Liver (tissue), 9 donors: ENCODE results near the gene HOXA1. TPM values are rescaled to one million over a fixed set of nuclear protein-coding genes. Genes with fewer than 3 reads are reported as not detected.
A peak's percentile ranks its signal among the peaks of the same experiment; 100 is the strongest.

Experiments used
- DNase-seq: peaks from one replicate; pipeline ENCODE4 v3.0.0-alpha.2; 2017; ENCODE audit warnings: low spot score
- H3K27ac ChIP-seq, 2 donors: one replicate each; pipeline ENCODE4 v1.7.0; 2013; ENCODE audit warnings: inconsistent platforms in 2 of 2, low read length in 2 of 2, control low read depth in 1 of 2, low read depth in 1 of 2, mild to moderate bottlenecking in 1 of 2
- H3K27me3 ChIP-seq, 4 donors: one replicate each; pipeline versions ENCODE4 v1.6.1 to v1.7.0; 2013; ENCODE audit warnings: low read length in 3 of 4, inconsistent platforms in 1 of 4, mild to moderate bottlenecking in 1 of 4, moderate library complexity in 1 of 4; ENCODE audit not compliant: control insufficient read depth in 4 of 4, insufficient read depth in 4 of 4
- H3K36me3 ChIP-seq, 4 donors: one replicate each; pipeline versions ENCODE4 v1.6.1 to v1.7.0; 2013; ENCODE audit warnings: low read length in 3 of 4, mild to moderate bottlenecking in 3 of 4, low read depth in 1 of 4, moderate library complexity in 1 of 4; ENCODE audit not compliant: control insufficient read depth in 4 of 4, insufficient read depth in 3 of 4
- H3K4me1 ChIP-seq, 4 donors: one replicate each; pipeline versions ENCODE4 v1.6.1 to v1.7.0; 2013; ENCODE audit warnings: low read length in 3 of 4, mild to moderate bottlenecking in 3 of 4, moderate library complexity in 1 of 4; ENCODE audit not compliant: control insufficient read depth in 4 of 4, insufficient read depth in 4 of 4
- H3K4me3 ChIP-seq, 3 donors: one replicate each; pipeline versions ENCODE4 v1.6.1 to v1.7.0; 2013; ENCODE audit warnings: low read length in 3 of 3, control low read depth in 1 of 3, low read depth in 1 of 3, mild to moderate bottlenecking in 1 of 3
- H3K9ac ChIP-seq, 2 donors: one replicate each; pipeline ENCODE4 v1.7.0; 2013; ENCODE audit warnings: low read length in 2 of 2, mild to moderate bottlenecking in 2 of 2, moderate library complexity in 2 of 2, control low read depth in 1 of 2, low read depth in 1 of 2
- H3K9me3 ChIP-seq, 4 donors: one replicate each; pipeline versions ENCODE4 v1.6.1 to v1.7.0; 2013; ENCODE audit warnings: low read length in 3 of 4; ENCODE audit not compliant: control insufficient read depth in 4 of 4
- CTCF ChIP-seq: fragments of 150-350 bp; IDR thresholded peaks from 2 replicates; pipeline ENCODE4 v1.5.1; 2017; ENCODE audit warnings: improper control_type of control experiment, low read depth, low read length; ENCODE audit not compliant: missing input control
- FOXA1 ChIP-seq: IDR thresholded peaks from 2 replicates; pipeline ENCODE4 v1.6.1; 2016; ENCODE audit warnings: antibody characterized with exemption
- HNF4A ChIP-seq, 2 donors: conservative IDR thresholded peaks; 2 replicates each; pipeline ENCODE4 v1.6.1; 2016; ENCODE audit warnings: antibody characterized with exemption in 2 of 2, mild to moderate bottlenecking in 2 of 2
- HNF4G ChIP-seq: IDR thresholded peaks from 2 replicates; pipeline ENCODE4 v1.6.1; 2016; ENCODE audit warnings: antibody characterized with exemption
- JUND ChIP-seq, 2 donors: IDR thresholded peaks; 2 replicates each; pipeline ENCODE4 v1.6.1; 2016; ENCODE audit warnings: antibody characterized with exemption in 2 of 2
- NR2F2 ChIP-seq: IDR thresholded peaks from 2 replicates; pipeline ENCODE4 v1.6.1; 2016; ENCODE audit warnings: antibody characterized with exemption
- RAD21 ChIP-seq, 2 donors: IDR thresholded peaks; 2 replicates each; pipeline ENCODE4 v1.6.1; 2016; ENCODE audit warnings: antibody characterized with exemption in 2 of 2, mild to moderate bottlenecking in 2 of 2
- REST ChIP-seq: IDR thresholded peaks from 2 replicates; pipeline ENCODE4 v1.6.1; 2016; ENCODE audit warnings: antibody characterized with exemption, mild to moderate bottlenecking
- WGBS: extraction: QIAGEN DNeasy Blood & Tissue Kit; methylation state at CpG from one replicate; pipeline ENCODE4 v1.1.7; 2013; 5-methylcytosine and 5-hydroxymethylcytosine counted together
- polyA plus RNA-seq, 2 donors: library from polyadenylated mRNA; stranded (reverse) in 1 of 2; unstranded in 1 of 2; fragments of 200-250 nt in 1 of 2; fragments of >200 nt in 1 of 2; fragmentation: Nextera tagmentation in 1 of 2; extraction: Ambion mirVana in 1 of 2; gene quantifications; one replicate each; pipeline versions ENCODE4 v1.2.1 to v1.2.3, GENCODE V29; 2013 to 2015
- total RNA-seq, 2 donors: library from RNA; depleted of rRNA; stranded (reverse); fragments of >200 nt; gene quantifications; one replicate each; pipeline ENCODE4 v1.2.3, GENCODE V29; 2014
- donor health status: healthy.
- donor health status: healthy.
- donor health status: healthy.
- donor health status: healthy.
- donor health status: healthy.

The HOXA1 gene
- total and polyA plus RNA-seq, 4 donors: 0.08 to 0.28 (median 0.21) TPM

DNA sequence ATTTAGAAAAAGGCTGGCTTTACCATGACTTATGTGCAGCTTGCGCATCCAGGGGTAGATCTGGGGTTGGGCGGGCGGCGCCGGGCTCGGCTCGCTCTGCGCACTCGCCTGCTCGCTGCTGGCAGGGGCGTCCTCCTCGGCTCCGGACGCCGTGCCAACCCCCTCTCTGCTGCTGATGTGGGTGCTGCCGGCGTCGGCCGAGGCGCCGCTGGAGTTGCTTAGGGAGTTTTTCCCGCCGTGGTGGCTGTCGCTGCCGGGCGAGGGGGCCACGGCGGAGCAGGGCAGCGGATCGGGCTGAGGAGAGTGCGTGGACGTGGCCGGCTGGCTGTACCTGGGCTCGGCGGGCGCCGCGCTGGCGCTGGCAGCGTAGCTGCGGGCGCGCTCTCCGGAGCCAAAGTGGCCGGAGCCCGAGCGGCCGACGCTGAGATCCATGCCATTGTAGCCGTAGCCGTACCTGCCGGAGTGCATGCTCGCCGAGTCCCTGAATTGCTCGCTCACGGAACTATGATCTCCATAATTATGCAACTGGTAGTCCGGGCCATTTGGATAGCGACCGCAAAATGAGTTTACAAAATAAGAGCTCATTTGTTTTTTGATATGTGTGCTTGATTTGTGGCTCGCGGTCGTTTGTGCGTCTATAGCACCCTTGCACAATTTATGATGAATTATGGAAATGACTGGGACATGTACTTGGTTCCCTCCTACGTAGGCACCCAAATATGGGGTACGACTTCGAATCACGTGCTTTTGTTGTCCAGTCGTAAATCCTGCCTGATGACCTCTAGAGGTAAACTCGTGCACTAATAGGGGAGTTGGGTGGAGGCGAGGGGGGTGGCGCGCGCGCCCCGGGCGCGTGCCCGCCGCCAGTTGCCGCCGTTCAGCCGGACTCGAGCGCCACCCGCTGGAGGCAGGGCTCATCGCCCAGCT is 47.5 kb upstream of the HOXA1 start, which contains the start of gene HOXA5:
Gene HOXA5 (minus strand): TSS at position 659 of the 927 bp plus-strand sequence. CDS start 74 bp downstream, at position 585.
- no peak for DNase-seq
- peaks cover 0 to 11% (median 0%) of the 10 kb centered on the region in 4 donors for H3K9me3 ChIP-seq
- no peaks in the 10 kb centered on the region for H3K36me3 ChIP-seq
- 13% methylated on average over 86 of the region's 86 CpGs for WGBS
- peaks cover 1 to 19% (median 10%) of the 10 kb centered on the region in 4 donors for H3K4me1 ChIP-seq
- no peak within 1 kb of the TSS for H3K9ac ChIP-seq
- peak within 1 kb of the TSS in 2 of 3 donors; percentile 15 to 45 for H3K4me3 ChIP-seq
- H3K27me3 ChIP-seq: peaks cover 5 to 31% (median 16%) of the 10 kb centered on the region in 4 donors
- TF ChIP-seq RAD21 (IDR thresholded peaks at IDR 0.05) (peak; percentile 55 to 62), JUND (IDR thresholded peaks at IDR 0.05) (no peak), REST (no peak), NR2F2 (peak; percentile 26), CTCF (peak; percentile 47)
- peak within 1 kb of the TSS; percentile 52 to 72 for H3K27ac ChIP-seq

GRCh38 chr7:27142580-27143022 is 46.8 kb upstream of the HOXA1 start:
- no peak overlapping the region for H3K9ac ChIP-seq
- no peak for DNase-seq
- no peaks in the 10 kb centered on the region for H3K36me3 ChIP-seq
- H3K9me3 ChIP-seq: peaks cover 0 to 11% (median 0%) of the 10 kb centered on the region in 4 donors
- H3K27me3 ChIP-seq: peaks cover 5 to 30% (median 16%) of the 10 kb centered on the region in 4 donors
- peak overlapping the region in 1 of 3 donors; percentile 45 for H3K4me3 ChIP-seq
- TF ChIP-seq FOXA1: no peak
- TF ChIP-seq RAD21 (IDR thresholded peaks at IDR 0.05): no peak
- 10% methylated on average over 29 of the region's 29 CpGs for WGBS
- H3K27ac ChIP-seq: peak overlapping the region; percentile 52 to 72
- H3K4me1 ChIP-seq: peaks cover 0 to 19% (median 8%) of the 10 kb centered on the region in 4 donors

DNA sequence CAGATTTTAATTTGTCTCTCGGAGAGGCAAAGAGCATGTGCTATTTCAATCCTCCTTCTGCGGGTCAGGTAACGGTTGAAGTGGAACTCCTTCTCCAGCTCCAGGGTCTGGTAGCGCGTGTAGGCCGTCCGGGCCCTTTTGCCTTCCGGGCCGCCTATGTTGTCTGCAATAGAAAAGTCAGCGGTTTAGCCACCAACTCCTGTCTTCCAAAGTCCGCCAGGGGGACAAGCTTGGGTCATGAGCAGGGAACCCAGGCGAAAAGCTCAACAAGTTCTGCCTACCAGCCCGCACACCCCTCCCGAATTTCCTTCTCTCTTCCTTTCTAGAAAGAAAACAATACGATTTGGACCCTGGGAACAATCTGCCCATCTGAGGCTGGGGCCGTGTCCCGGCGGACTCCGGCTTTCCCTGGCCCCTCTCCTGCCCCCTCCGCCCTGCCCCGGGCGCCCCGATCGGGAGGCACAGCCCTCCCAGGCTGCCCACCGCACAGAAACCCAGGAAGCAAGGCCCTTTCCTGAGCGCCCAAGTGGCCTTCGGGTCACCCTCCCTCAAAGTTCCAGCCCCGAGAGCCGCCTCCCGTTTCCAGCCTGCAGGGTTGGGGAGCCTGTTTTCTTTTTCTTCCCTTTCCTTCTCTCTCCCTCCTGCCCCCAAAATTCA is 46.3 kb upstream of the HOXA1 start:
- Histone ChIP-seq H3K27me3 (peaks cover 4 to 30% (median 15%) of the 10 kb centered on the region in 4 donors), H3K4me3 (peak overlapping the region in 1 of 3 donors; percentile 45), H3K4me1 (peaks cover 0 to 14% (median 8%) of the 10 kb centered on the region in 4 donors), H3K36me3 (no peaks in the 10 kb centered on the region), H3K9me3 (peaks cover 0 to 11% (median 0%) of the 10 kb centered on the region in 4 donors), H3K9ac (no peak overlapping the region), H3K27ac (peak overlapping the region in 1 of 2 donors; percentile 72)
- WGBS: 23% methylated on average over 30 of the region's 30 CpGs
- TF ChIP-seq HNF4G (no peak), CTCF (peak; percentile 2), HNF4A (conservative IDR thresholded peaks at IDR 0.05) (no peak)
- DNase-seq: no peak
